ENCODE measurements around the gene ECE2. TPM values are rescaled to one million over a fixed set of nuclear protein-coding genes. Genes with fewer than 3 reads are reported as not detected.
A peak's percentile ranks its signal among the peaks of the same experiment; 100 is the strongest.
"Not testable (repeated sequence)": the region's sequence is repeated elsewhere in the genome, so short reads cannot be mapped to it uniquely, and the experiment has no call there.

Gene ECE2
- total and polyA plus RNA-seq, 8 donors = 0.45 to 2.9 TPM; not detected in 6

DNA sequence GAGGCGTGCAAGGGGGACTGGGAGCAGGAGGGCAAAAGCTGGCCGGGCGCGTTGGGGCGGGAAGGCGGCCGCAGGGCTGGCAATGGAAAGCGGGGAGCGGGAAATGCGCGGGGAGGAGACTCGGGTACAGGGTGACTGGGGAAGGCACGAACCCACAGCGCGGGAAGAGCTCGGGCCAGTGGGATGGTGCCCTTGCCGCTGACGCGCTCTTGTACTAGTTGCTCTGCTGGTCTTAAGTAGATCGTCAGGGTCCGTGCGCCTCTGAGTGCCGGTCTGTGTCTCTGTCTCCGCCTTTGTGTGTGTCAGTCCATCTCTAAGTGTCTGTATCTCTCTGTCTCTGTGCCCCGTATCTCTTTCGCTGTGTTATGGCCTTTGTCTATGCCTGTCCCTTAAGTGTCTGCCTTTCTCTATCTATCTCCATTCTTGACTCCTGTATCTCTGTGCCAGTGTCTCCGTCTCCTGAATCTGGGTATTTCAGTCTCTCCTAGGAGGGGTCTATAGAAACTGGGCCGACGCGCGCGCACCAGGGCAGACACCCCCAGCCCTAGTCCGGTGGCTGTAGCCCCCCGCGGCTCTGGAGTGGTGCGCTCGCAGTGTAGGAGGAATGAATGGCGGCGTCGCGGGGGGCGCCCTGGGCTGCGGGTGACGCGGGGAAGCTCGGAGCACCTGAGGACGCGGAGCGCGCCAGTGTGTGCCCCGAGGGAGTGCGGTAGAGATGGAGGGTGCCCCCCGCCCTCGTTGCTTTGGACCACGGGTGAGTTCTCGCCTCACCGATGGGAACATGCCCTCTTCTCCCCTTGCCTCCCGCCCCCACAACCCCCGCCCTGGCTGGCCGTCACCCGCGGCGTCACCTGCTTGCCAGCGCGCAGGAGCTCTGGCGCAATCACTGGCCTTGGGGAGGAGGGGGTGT lies 13.7 kb upstream of the ECE2 start:
- intact Hi-C loops (cut with DNase I; ENCODE audit: low total_unique reads) = no loop called here
- Histone ChIP-seq H3K9me3 (no peaks in the 10 kb centered on the region), H3K27me3 (peaks cover 9 to 95% (median 50%) of the 10 kb centered on the region in 3 donors), H3K36me3 (peaks cover 0 to 16% (median 9%) of the 10 kb centered on the region in 4 donors), H3K27ac (peak overlapping the region in 1 of 5 donors; percentile 7), H3K4me3 (peak overlapping the region; percentile 45 to 64 (median 56)), H3K4me1 (peaks cover 30 to 34% (median 32%) of the 10 kb centered on the region in 4 donors)
- WGBS, 5 donors = 2 to 3% (median 2%) methylated on average over 40 to 66 of the region's 66 CpGs
- peak in 1 of 2 donors; percentile 65 for DNase-seq
- TF ChIP-seq POLR2A (IDR thresholded peaks at IDR 0.05) (no peak), POLR2AphosphoS5 (IDR thresholded peaks at IDR 0.05) (no peak), EP300 (IDR thresholded peaks at IDR 0.05) (no peak)
- TF ChIP-seq, protein P1, sequence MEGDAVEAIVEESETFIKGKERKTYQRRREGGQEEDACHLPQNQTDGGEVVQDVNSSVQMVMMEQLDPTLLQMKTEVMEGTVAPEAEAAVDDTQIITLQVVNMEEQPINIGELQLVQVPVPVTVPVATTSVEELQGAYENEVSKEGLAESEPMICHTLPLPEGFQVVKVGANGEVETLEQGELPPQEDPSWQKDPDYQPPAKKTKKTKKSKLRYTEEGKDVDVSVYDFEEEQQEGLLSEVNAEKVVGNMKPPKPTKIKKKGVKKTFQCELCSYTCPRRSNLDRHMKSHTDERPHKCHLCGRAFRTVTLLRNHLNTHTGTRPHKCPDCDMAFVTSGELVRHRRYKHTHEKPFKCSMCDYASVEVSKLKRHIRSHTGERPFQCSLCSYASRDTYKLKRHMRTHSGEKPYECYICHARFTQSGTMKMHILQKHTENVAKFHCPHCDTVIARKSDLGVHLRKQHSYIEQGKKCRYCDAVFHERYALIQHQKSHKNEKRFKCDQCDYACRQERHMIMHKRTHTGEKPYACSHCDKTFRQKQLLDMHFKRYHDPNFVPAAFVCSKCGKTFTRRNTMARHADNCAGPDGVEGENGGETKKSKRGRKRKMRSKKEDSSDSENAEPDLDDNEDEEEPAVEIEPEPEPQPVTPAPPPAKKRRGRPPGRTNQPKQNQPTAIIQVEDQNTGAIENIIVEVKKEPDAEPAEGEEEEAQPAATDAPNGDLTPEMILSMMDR (IDR thresholded peaks at IDR 0.05) = no peak

DNA sequence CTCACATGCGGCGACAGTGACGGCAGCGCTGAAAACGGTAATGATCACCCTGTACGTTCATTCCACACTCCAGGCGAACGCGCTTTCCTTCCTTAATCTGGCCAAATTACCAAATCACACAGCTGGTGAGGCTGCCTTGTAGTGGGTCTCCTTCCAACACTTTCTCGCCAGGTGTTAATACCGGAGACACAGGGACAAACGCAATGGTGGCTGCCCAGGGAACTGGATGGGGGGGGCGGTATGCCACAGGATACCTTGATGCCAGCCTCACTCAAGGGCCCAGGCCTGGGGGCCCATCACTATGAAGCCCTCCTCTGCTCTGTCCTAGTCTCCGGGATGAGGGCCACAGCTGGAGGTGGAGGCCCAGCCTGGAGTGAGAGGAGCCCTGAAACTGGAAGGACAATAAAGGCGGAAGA lies 13.1 kb upstream of the ECE2 start:
- TF ChIP-seq EP300 (IDR thresholded peaks at IDR 0.05) = no peak
- no peak for TF ChIP-seq POLR2AphosphoS5 (IDR thresholded peaks at IDR 0.05)
- TF ChIP-seq POLR2A (IDR thresholded peaks at IDR 0.05) = no peak
- no peak for DNase-seq
- H3K27me3 ChIP-seq = peaks cover 9 to 94% (median 52%) of the 10 kb centered on the region in 3 donors
- H3K9me3 ChIP-seq = no peaks in the 10 kb centered on the region
- intact Hi-C loops (cut with DNase I; ENCODE audit: low total_unique reads) = no loop called here
- 16 to 25% (median 17%) methylated on average over 13 to 15 of the region's 15 CpGs for WGBS, 5 donors
- H3K36me3 ChIP-seq = peaks cover 0 to 11% (median 6%) of the 10 kb centered on the region in 4 donors
- no peak overlapping the region for H3K27ac ChIP-seq
- H3K4me3 ChIP-seq = peak overlapping the region in 3 of 4 donors; percentile 45 to 64 (median 63)
- H3K4me1 ChIP-seq = peaks cover 30 to 34% (median 32%) of the 10 kb centered on the region in 4 donors

DNA sequence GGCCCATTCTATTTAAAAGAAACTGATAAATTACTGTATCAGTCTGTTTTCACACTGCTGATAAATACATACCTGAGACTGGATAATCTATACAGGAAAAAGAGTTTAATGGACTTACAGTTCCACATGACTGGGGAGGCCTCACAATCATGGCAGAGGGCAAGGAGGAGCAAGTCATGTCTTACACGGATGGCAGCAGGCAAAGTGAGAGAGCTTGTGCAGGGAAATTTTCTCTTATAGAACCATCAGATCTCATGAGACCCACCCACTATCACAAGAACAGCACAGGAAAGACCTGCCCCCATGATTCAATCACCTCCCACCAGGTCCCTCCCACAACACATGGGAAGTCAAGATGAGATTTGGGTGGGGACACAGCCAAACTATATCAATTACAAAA lies 8.6 kb upstream of the ECE2 start:
- H3K4me1 ChIP-seq; DNase-seq; H3K27ac ChIP-seq; intact Hi-C loops (cut with DNase I; ENCODE audit: low total_unique reads); H3K9me3 ChIP-seq; H3K36me3 ChIP-seq; H3K4me3 ChIP-seq: not testable (repeated sequence)
- 75 to 93% (median 89%) methylated on average over 1 of the region's 1 CpG for WGBS, 5 donors
- peaks cover under 1 to 84% (median 21%) of the 10 kb centered on the region in 3 donors for H3K27me3 ChIP-seq

DNA sequence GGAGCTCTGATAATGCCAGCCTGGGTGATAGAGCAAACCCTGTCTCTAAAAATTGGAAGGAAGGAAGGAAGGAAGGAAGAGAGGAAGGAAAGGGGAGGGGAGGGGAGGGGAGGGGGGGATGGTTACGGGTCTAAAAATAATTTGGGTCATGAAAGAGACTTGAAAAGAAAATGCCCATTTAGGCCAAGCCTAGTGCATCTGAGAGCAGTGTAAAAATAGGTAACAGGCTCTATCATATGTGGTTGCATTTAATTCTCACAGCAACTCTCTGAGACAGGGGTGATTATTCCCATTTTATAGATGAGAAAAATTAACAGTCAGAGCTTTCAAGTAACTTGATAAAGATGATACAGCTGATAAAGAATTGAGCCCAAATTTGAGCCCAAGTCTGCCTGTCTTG lies 3.6 kb upstream of the ECE2 start:
- WGBS, 5 donors = 30 to 62% (median 50%) methylated on average over 1 of the region's 1 CpG
- TF ChIP-seq POLR2A (IDR thresholded peaks at IDR 0.05) (no peak), POLR2AphosphoS5 (IDR thresholded peaks at IDR 0.05) (no peak), EP300 (IDR thresholded peaks at IDR 0.05) (no peak)
- TF ChIP-seq, protein P1 (IDR thresholded peaks at IDR 0.05) = no peak
- no peak for DNase-seq
- intact Hi-C loops (cut with DNase I; ENCODE audit: low total_unique reads) = no loop called here
- peaks cover 5 to 78% (median 25%) of the 10 kb centered on the region in 3 donors for H3K27me3 ChIP-seq
- no peaks in the 10 kb centered on the region for H3K36me3 ChIP-seq
- H3K27ac ChIP-seq = no peak overlapping the region
- peaks cover 5 to 10% (median 7%) of the 10 kb centered on the region in 4 donors for H3K4me1 ChIP-seq
- H3K4me3 ChIP-seq = no peak overlapping the region
- H3K9me3 ChIP-seq = no peaks in the 10 kb centered on the region

DNA sequence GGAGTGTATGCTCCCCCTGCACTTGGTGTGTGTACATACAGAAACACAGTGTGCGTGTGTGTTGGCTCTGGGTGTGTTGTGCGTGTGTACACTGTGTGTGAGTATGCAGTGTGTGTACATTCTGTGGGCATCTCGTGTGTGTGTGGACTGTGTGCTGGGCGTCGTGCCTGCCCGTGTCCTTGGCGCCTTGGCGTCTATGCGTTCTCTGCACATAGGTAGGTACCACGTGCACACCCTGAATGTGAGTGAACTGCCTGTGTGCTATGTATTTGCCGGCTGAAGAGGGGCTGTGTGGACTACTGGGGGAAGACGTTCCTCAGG lies 481 bp upstream of the ECE2 start:
- no peak overlapping the region for H3K27ac ChIP-seq
- TF ChIP-seq POLR2A (IDR thresholded peaks at IDR 0.05) (no peak), POLR2AphosphoS5 (IDR thresholded peaks at IDR 0.05) (no peak), EP300 (IDR thresholded peaks at IDR 0.05) (no peak)
- TF ChIP-seq, protein P1 (IDR thresholded peaks at IDR 0.05) = no peak
- intact Hi-C loops (cut with DNase I; ENCODE audit: low total_unique reads) = no loop called here
- no peak for DNase-seq
- 59 to 71% (median 63%) methylated on average over 12 of the region's 12 CpGs for WGBS, 5 donors
- no peaks in the 10 kb centered on the region for H3K9me3 ChIP-seq
- H3K4me1 ChIP-seq = peaks cover 5 to 10% (median 7%) of the 10 kb centered on the region in 4 donors
- H3K27me3 ChIP-seq = peaks cover 5 to 56% (median 26%) of the 10 kb centered on the region in 3 donors
- H3K36me3 ChIP-seq = no peaks in the 10 kb centered on the region
- no peak overlapping the region for H3K4me3 ChIP-seq

Data from stomach (tissue), 9 donors.